Measurements from ENCODE around the gene FSTL4.

DNA sequence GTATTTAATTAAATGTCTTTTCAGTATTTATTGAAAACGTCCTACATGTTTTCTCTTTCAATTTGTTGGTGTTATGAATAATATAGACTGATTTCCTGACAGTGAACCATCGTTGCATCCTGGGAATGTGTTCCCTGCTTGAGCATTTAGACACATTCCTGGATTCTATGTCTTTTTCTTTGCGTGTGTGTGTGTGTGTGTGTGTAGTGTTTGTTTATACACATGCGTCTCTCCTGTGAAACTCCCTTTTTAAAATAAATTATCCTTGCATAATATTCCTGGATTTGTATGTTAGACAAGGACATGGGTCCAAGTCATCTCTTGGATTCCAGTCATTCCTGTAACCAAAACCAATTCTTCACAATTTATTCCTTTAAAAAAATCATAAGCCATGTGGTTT, 407.1 kb downstream of the FSTL4 start:
- TF ChIP-seq ZNF550 (CRISPR knock-in tag; IDR thresholded peaks at IDR 0.05; ENCODE audit: borderline replicate concordance) (no peak), SUZ12 (IDR thresholded peaks at IDR 0.05; ENCODE audit: low read depth, low read length) (no peak), POLR2AphosphoS5 (IDR thresholded peaks at IDR 0.05; ENCODE audit: low read depth, low read length) (no peak), ZNF546 (CRISPR knock-in tag; conservative IDR thresholded peaks at IDR 0.05) (no peak), SOX6 (IDR thresholded peaks at IDR 0.05) (no peak), SOX6 (CRISPR knock-in tag; IDR thresholded peaks at IDR 0.05) (no peak), HMG20A (CRISPR knock-in tag; IDR thresholded peaks at IDR 0.05; ENCODE audit: borderline replicate concordance) (no peak), TGIF2 (CRISPR knock-in tag; IDR thresholded peaks at IDR 0.05) (no peak), MBNL3 (CRISPR knock-in tag; conservative IDR thresholded peaks at IDR 0.05) (no peak)
- TF ChIP-seq, protein P1, sequence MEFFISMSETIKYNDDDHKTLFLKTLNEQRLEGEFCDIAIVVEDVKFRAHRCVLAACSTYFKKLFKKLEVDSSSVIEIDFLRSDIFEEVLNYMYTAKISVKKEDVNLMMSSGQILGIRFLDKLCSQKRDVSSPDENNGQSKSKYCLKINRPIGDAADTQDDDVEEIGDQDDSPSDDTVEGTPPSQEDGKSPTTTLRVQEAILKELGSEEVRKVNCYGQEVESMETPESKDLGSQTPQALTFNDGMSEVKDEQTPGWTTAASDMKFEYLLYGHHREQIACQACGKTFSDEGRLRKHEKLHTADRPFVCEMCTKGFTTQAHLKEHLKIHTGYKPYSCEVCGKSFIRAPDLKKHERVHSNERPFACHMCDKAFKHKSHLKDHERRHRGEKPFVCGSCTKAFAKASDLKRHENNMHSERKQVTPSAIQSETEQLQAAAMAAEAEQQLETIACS (CRISPR knock-in tag; IDR thresholded peaks at IDR 0.05), result no peak
- TF ChIP-seq, protein P2, sequence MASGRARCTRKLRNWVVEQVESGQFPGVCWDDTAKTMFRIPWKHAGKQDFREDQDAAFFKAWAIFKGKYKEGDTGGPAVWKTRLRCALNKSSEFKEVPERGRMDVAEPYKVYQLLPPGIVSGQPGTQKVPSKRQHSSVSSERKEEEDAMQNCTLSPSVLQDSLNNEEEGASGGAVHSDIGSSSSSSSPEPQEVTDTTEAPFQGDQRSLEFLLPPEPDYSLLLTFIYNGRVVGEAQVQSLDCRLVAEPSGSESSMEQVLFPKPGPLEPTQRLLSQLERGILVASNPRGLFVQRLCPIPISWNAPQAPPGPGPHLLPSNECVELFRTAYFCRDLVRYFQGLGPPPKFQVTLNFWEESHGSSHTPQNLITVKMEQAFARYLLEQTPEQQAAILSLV (CRISPR knock-in tag; IDR thresholded peaks at IDR 0.05; ENCODE audit: borderline replicate concordance), result no peak
- TF ChIP-seq, protein P3, sequence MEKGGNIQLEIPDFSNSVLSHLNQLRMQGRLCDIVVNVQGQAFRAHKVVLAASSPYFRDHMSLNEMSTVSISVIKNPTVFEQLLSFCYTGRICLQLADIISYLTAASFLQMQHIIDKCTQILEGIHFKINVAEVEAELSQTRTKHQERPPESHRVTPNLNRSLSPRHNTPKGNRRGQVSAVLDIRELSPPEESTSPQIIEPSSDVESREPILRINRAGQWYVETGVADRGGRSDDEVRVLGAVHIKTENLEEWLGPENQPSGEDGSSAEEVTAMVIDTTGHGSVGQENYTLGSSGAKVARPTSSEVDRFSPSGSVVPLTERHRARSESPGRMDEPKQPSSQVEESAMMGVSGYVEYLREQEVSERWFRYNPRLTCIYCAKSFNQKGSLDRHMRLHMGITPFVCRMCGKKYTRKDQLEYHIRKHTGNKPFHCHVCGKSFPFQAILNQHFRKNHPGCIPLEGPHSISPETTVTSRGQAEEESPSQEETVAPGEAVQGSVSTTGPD (CRISPR knock-in tag; IDR thresholded peaks at IDR 0.05), result no peak
- TF ChIP-seq, protein P4, sequence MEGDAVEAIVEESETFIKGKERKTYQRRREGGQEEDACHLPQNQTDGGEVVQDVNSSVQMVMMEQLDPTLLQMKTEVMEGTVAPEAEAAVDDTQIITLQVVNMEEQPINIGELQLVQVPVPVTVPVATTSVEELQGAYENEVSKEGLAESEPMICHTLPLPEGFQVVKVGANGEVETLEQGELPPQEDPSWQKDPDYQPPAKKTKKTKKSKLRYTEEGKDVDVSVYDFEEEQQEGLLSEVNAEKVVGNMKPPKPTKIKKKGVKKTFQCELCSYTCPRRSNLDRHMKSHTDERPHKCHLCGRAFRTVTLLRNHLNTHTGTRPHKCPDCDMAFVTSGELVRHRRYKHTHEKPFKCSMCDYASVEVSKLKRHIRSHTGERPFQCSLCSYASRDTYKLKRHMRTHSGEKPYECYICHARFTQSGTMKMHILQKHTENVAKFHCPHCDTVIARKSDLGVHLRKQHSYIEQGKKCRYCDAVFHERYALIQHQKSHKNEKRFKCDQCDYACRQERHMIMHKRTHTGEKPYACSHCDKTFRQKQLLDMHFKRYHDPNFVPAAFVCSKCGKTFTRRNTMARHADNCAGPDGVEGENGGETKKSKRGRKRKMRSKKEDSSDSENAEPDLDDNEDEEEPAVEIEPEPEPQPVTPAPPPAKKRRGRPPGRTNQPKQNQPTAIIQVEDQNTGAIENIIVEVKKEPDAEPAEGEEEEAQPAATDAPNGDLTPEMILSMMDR (CRISPR knock-in tag; IDR thresholded peaks at IDR 0.05), result no peak

Data from HepG2 (cell line).